Hepatic stellate cell (primary cell): ENCODE measurements around the gene ZNF526.
"Not testable (repeated sequence)": the region's sequence is repeated elsewhere in the genome, so short reads cannot be mapped to it uniquely, and the experiment has no call there.

Source experiments
- DNase-seq: peaks from one replicate; pipeline ENCODE4 v3.0.0; 2011; ENCODE audit warnings: low spot score

The ZNF526 gene

GRCh38 chr19:42246922-42247639 is 27.0 kb downstream of the ZNF526 start:
- DNase-seq: no peak

DNA sequence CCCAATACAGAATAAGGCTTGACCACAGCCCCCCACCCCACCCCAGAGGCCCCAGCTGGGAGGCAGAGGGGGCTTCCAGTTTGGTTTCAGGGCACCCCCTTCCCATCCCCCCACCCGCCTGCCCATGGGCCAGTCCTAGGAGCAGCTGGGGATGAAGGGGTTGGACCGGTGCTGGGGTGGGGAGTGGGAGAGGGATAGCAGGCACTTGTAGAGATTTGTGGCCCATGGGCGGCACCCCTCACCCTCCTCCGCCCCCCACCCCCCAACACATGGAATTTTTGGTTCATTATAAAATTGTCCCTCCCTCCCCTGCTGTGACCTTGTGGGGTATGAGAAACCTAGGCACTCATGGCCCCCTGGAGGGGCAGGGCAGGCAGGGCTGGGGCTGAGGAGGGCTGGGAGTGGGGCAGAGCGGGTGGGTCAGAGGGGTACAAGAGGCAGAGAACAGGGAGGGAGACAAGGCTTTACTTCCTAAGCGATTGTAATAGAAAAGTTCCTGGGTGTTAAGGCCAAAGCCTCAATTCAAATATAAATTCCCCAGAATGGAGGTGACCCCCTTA is 27.6 kb downstream of the ZNF526 start:
- DNase-seq: no peak

DNA sequence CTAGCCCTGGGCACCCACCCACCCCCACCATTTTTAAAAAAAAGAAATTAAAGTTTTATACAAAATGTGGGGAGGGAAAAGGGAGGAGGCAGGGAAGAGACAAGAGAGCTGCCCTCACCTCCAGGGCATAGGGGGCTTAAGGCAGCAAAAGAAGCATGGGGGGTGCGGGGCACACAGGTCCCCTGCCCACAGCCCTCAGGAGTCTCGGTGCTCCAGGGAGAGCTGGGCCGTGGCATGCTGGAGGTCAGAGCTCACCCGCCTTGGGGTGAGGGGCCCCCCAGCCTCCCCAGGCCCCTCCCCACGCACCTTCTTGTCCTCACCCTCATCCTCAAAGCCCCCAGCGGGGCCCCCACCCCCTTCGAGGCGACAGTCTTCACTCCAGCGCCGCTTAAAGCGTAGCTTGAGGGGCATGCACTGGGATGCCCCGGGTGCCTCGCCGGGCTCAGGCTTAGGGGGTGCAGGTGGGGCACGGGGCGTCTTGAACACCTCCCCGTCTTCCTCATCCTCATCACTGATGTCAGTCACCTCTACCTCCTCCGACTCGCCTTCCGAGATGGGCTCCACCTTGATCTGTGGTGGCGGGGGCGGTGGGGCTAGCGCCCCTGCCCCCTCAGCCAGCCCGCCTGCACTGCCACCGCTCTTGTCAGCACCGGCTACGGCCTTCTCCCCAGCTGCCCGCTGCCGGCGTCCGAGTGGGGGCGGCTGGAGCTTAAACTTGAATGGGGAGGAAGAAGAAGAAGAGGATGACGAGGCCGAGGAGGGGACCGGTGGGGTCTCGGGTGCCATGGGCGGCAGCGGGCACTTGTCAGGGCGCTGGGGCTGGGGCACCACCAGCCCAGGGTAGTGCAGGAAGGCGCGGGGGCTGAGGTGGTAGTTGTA is 28.4 kb downstream of the ZNF526 start:
- no peak for DNase-seq

DNA sequence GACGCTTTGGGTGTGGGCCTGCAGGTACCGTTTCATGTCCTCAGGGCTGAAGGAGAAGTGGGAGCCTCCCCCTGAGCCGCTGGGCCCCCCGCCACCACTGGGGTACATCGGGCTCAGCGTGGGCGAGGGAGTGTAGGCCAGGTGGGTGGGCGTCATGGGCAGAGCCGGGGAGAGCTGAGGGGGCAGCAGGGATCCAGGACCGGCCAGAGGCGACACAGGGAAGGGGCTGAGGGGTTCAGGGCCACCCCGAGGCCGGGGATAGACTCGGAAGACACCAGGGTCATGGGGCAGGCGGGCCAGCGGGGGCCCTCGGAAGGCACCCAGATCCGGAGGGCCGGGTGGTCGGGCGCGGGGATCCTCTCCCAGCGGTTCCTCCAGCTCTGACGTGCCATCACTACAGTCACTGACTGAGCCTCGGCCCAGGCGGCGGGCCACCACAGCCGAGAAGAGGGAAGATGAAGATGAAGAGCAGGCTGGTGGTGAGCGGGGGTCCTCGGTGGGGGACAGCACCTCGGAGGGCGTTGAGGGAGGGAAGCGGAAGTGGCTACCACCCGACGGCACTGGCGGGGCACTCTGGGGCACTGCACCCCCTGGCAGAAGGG is 29.1 kb downstream of the ZNF526 start:
- DNase-seq: no peak

DNA sequence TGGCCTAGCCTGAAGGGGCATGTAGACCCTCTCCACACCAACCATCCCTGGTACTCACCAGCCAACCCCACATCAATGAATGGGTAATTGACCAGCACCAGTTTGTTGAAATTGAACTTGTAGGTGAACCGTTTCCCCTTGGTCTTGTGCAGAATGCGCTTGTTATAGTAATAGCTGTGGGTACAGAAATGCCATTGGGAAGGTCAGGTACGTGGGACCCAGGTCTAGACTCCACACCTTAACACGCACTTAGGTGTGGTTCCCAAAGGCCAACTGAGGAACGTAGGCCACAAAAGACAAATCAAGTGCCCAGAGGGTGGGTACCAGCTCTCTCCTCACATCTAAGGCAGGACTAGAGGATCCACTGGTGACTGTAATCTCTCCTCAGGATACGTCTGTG is 29.7 kb downstream of the ZNF526 start:
- DNase-seq: no peak

- no peak for DNase-seq
Measured at GRCh38 chr19:42250183-42250665, 30.1 kb downstream of the ZNF526 start.

GRCh38 chr19:42250666-42251531 is 30.8 kb downstream of the ZNF526 start:
- DNase-seq: peak; percentile 71

- no peak for DNase-seq
Measured at GRCh38 chr19:42251572-42252358, 31.7 kb downstream of the ZNF526 start.

DNA sequence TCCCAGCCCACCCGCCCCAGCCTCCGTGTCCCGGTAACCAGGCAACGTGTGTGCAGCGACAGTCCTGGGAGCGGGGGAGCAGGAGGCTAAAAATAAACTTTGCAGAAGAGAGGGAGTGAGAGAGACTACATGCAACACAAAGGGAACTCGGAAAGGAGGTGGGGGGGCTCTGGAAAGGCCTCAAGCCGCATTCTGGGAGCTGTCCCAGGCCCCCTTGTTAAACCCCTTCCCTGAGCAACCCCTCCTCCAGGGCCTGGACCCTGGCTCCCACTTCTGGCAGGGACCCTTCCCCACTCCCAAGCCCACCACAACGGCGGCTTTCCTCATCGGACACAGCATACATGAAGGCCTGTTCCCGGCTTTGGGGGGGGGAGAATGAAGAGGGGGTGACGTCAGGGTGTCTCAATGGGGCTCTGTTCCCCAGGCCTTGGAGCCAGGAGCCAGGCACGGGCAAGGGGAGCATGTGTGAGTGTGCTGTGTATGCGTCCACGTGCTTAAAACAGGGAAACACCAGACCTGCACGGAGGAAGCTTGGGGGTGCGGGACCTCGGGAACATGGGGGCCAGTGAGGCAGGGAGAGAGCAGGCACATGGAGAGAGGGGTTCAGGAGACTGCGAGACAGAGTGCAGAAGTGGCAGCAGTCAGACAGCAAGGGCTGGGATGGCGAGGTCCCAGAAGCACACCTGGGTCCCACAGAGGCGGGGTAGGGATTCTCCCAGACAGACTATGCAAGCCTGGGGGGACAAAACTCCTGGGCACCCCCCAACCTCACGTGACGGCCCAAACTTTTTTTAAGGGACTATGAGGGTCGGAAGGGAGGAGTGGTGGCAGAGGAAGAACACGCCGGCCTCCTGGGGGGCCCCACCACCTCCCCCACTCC is 32.5 kb downstream of the ZNF526 start:
- peak; percentile 83 for DNase-seq

DNA sequence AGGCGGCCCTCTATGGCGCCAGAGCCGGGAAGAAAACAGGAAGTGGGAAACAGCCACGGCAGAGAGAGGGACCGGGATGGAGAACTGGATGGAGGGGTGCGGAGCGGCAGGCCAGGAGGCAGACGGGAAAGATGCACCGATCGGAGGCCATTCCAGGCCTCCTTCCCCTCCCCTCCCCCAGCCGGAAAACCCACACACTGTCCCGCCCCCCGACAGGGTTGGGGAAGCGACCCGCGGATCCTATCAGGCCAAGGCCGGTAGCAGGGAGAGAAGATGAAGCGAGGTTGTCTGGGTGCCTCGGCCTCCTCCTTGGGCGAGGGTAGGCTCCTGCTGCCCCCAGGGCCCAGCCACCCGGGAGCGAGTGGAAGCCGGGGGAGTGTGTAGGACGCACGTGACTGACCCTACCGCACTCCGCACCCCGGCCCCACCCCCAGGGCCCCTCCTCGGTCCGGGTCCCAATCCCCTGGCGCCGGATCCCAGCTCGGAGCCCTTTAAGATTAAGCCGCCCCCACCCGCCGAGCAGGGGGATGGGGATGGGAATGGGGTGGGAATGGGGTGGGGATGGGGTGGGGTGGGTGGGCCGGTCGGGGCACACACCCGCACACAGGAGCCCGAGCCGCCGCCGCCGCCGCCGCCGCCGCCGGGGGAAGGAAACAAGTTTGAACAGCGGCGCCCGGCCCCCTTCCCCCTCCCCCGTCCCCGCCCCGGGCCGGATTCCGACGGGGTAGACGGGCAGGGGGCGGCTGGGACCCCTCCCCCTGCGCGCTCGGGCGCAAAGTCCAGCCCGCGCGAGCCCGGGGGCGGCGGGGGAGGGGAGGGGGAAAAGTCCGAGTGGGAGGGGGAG is 33.4 kb downstream of the ZNF526 start:
- peak; percentile 77 for DNase-seq

GRCh38 chr19:42254089-42254849 is 34.2 kb downstream of the ZNF526 start:
- DNase-seq: peak; percentile 62

GRCh38 chr19:42254850-42255765 is 35.0 kb downstream of the ZNF526 start, which contains the start of gene ERF:
ERF (minus strand) TSS chr19:42255128; CDS start chr19:42254999, 129 bp downstream.
- DNase-seq: peak; percentile 93

- DNase-seq: peak; percentile 58
Measured at GRCh38 chr19:42255766-42256745, 35.9 kb downstream of the ZNF526 start.

DNA sequence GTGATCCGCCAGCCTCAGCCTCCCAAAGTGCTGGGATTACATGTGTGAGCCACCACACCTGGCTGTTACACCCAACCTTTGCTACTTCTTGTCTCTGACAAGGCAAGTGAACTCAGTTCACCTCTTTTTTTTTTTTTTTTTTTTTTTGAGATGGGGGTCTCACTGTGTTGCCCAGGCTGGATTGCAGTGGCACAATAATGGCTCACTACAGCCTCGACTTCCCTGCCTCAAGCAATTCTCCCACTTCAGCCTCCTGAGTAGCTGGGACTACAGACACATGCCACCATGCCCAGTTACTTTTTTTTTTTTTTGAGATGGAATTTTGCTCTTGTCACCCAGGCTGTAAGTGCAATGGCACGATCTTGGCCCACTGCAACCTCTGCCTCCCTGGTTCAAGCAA is 37.7 kb downstream of the ZNF526 start:
- not testable (repeated sequence) for DNase-seq

DNA sequence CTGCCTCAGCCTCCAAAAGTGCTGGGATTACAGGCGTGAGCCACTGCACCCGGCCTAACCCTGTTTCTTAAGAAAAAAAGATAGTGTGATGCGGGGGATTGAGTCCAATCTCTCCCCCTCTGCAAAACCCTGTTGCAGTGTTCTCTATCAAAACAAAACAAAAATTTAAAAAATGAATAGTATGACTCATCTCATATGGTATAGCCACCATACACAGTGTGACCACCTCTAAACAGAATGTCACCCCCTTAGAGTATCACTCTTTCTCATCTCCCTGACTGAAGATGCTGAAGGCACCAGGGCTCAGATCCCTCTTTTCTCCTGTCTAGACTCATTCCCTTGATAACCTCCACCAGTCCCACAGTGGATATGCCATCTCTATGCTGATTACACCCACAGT is 41.7 kb downstream of the ZNF526 start:
- DNase-seq: no peak
